ENCODE results near the gene GALK2.

GRCh38 chr15:49306551-49306950 is 136.5 kb downstream of the GALK2 start:
- TF ChIP-seq CTCF (conservative IDR thresholded peaks at IDR 0.05; ENCODE audit: low read length) (no peak), EZH2phosphoT487 (IDR thresholded peaks at IDR 0.05; ENCODE audit: borderline replicate concordance) (no peak)

Measured in Loucy (cell line).